HG02588 (cell line): ENCODE measurements around the gene USP15.
A peak's percentile ranks its signal among the peaks of the same experiment; 100 is the strongest.
"Not testable (repeated sequence)": the region's sequence is repeated elsewhere in the genome, so short reads cannot be mapped to it uniquely, and the experiment has no call there.

Source experiments
- ATAC-seq: cut with Tn5 transposase; IDR thresholded peaks from one replicate; pipeline ENCODE4 v1.9.1; 2021; ENCODE audit warnings: mild to moderate bottlenecking, moderate library complexity; ENCODE audit not compliant: unreplicated experiment

USP15 gene

GRCh38 chr12:62317017-62317416 lies 56.8 kb downstream of the USP15 start:
- no peak for ATAC-seq

- no peak for ATAC-seq
Observed at GRCh38 chr12:62319058-62319457, 58.9 kb downstream of the USP15 start.

GRCh38 chr12:62320054-62320453 lies 59.9 kb downstream of the USP15 start:
- no peak for ATAC-seq

GRCh38 chr12:62323386-62323785 lies 63.2 kb downstream of the USP15 start:
- no peak for ATAC-seq

- no peak for ATAC-seq
Observed at GRCh38 chr12:62328296-62328921, 68.2 kb downstream of the USP15 start.

GRCh38 chr12:62331306-62331705 lies 71.1 kb downstream of the USP15 start:
- peak; percentile 68 for ATAC-seq

- ATAC-seq, result no peak
Observed at GRCh38 chr12:62332598-62332997, 72.4 kb downstream of the USP15 start.

- no peak for ATAC-seq
Observed at GRCh38 chr12:62335057-62335456, 74.9 kb downstream of the USP15 start.

- ATAC-seq, result no peak
Observed at GRCh38 chr12:62335796-62336195, 75.6 kb downstream of the USP15 start.

- ATAC-seq, result not testable (repeated sequence)
Observed at GRCh38 chr12:62337643-62338042, 77.4 kb downstream of the USP15 start.

- ATAC-seq, result not testable (repeated sequence)
Observed at GRCh38 chr12:62342614-62343303, 82.6 kb downstream of the USP15 start.

GRCh38 chr12:62343304-62344120 lies 83.3 kb downstream of the USP15 start:
- ATAC-seq, result not testable (repeated sequence)

- ATAC-seq, result not testable (repeated sequence)
Observed at GRCh38 chr12:62344731-62345556, 84.7 kb downstream of the USP15 start.

- no peak for ATAC-seq
Observed at GRCh38 chr12:62345667-62346066, 85.5 kb downstream of the USP15 start.

GRCh38 chr12:62346817-62347216 lies 86.6 kb downstream of the USP15 start:
- ATAC-seq, result no peak

- no peak for ATAC-seq
Observed at GRCh38 chr12:62347922-62348650, 87.9 kb downstream of the USP15 start.

- ATAC-seq, result no peak
Observed at GRCh38 chr12:62350554-62350953, 90.3 kb downstream of the USP15 start.

- ATAC-seq, result no peak
Observed at GRCh38 chr12:62351326-62351725, 91.1 kb downstream of the USP15 start.

GRCh38 chr12:62361048-62361447 lies 100.8 kb downstream of the USP15 start:
- no peak for ATAC-seq

GRCh38 chr12:62363506-62363905 lies 103.3 kb downstream of the USP15 start:
- ATAC-seq, result no peak
